Parathyroid adenoma (tissue), 2 donors: ENCODE results near the gene TMEM30A.

Source experiments
- H2AFZ ChIP-seq: fragments of 300-600 bp; sonication (generic); one replicate; pipeline ENCODE4 v1.7.0; 2017; ENCODE audit warnings: antibody characterized with exemption, mild to moderate bottlenecking
- H3K27ac ChIP-seq: fragments of 300-600 bp; sonication (generic); one replicate; pipeline ENCODE4 v1.7.0; 2017
- H3K27me3 ChIP-seq: fragments of 300-600 bp; sonication (generic); one replicate; pipeline ENCODE4 v1.7.0; 2017; ENCODE audit warnings: low read length; ENCODE audit not compliant: control insufficient read depth, insufficient read depth
- H3K36me3 ChIP-seq: fragments of 300-600 bp; sonication (generic); one replicate; pipeline ENCODE4 v1.7.0; 2017; ENCODE audit warnings: low read length; ENCODE audit not compliant: control insufficient read depth, insufficient read depth
- H3K4me1 ChIP-seq: fragments of 300-600 bp; sonication (generic); one replicate; pipeline ENCODE4 v1.7.0; 2017; ENCODE audit warnings: control low read depth
- H3K4me2 ChIP-seq: fragments of 300-600 bp; sonication (generic); one replicate; pipeline ENCODE4 v1.7.0; 2017; ENCODE audit warnings: low read length
- H3K4me3 ChIP-seq: fragments of 300-600 bp; sonication (generic); one replicate; pipeline ENCODE4 v1.7.0; 2017; ENCODE audit warnings: low read depth, low read length
- H3K79me2 ChIP-seq: fragments of 300-600 bp; sonication (generic); one replicate; pipeline ENCODE4 v1.7.0; 2017; ENCODE audit warnings: control low read depth
- H3K9ac ChIP-seq: fragments of 300-600 bp; sonication (generic); one replicate; pipeline ENCODE4 v1.7.0; 2017; ENCODE audit warnings: mild to moderate bottlenecking
- H3K9me3 ChIP-seq: fragments of 300-600 bp; sonication (generic); one replicate; pipeline ENCODE4 v1.7.0; 2017; ENCODE audit warnings: low read length; ENCODE audit not compliant: control insufficient read depth
- CTCF ChIP-seq: fragments of 300-600 bp; sonication (generic); IDR thresholded peaks from one replicate; pipeline ENCODE4 v1.7.0; 2017; ENCODE audit warnings: antibody characterized with exemption, mild to moderate bottlenecking
- donor health status: primary hyperparathyroidism.

The TMEM30A gene

GRCh38 chr6:75308250-75308988 is 23.8 kb upstream of the TMEM30A start:
- Histone ChIP-seq H3K4me3 (no peak overlapping the region), H3K27ac (no peak overlapping the region), H3K4me2 (no peak overlapping the region), H3K36me3 (no peaks in the 10 kb centered on the region), H2AFZ (no peak overlapping the region), H3K79me2 (no peaks in the 10 kb centered on the region), H3K9me3 (no peaks in the 10 kb centered on the region), H3K27me3 (no peaks in the 10 kb centered on the region), H3K4me1 (no peaks in the 10 kb centered on the region), H3K9ac (no peak overlapping the region)
- TF ChIP-seq CTCF, result no peak

- H2AFZ ChIP-seq, result no peak overlapping the region
- no peak overlapping the region for H3K27ac ChIP-seq
- no peaks in the 10 kb centered on the region for H3K27me3 ChIP-seq
- no peaks in the 10 kb centered on the region for H3K9me3 ChIP-seq
- no peaks in the 10 kb centered on the region for H3K4me1 ChIP-seq
- no peak overlapping the region for H3K4me2 ChIP-seq
- H3K36me3 ChIP-seq, result no peaks in the 10 kb centered on the region
- H3K9ac ChIP-seq, result no peak overlapping the region
- H3K4me3 ChIP-seq, result no peak overlapping the region
- H3K79me2 ChIP-seq, result no peaks in the 10 kb centered on the region
- TF ChIP-seq CTCF, result no peak
Observed at GRCh38 chr6:75307364-75308004, 22.9 kb upstream of the TMEM30A start.

GRCh38 chr6:75306064-75306463 is 21.5 kb upstream of the TMEM30A start:
- no peak for TF ChIP-seq CTCF
- H3K27me3 ChIP-seq, result no peaks in the 10 kb centered on the region
- no peak overlapping the region for H3K27ac ChIP-seq

DNA sequence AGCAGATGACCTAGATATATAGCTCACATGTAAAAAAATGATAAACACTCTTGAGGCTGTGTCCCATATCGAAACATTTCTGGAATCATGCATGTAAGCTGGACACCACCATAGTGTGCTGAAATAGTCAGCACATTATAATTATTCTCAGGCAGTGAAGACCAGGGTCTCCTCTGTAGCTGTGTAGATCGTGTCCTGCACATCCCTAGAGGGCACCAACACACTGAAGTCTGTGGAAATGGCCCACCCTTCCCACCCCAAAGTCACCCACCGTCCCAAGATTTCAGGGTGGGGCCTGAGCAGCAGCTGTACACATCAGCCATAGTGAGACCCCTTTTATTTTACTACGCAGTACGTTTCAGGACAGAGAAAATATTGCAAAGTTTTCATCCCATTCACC is 21.0 kb upstream of the TMEM30A start:
- Histone ChIP-seq H3K4me3 (no peak overlapping the region), H2AFZ (no peak overlapping the region), H3K27me3 (no peaks in the 10 kb centered on the region), H3K4me1 (no peaks in the 10 kb centered on the region), H3K36me3 (no peaks in the 10 kb centered on the region), H3K9ac (no peak overlapping the region), H3K9me3 (no peaks in the 10 kb centered on the region), H3K27ac (no peak overlapping the region), H3K4me2 (no peak overlapping the region), H3K79me2 (no peaks in the 10 kb centered on the region)
- no peak for TF ChIP-seq CTCF

More at GRCh38 chr6:75306064-75306463, 21.5 kb upstream of the TMEM30A start:
- no peaks in the 10 kb centered on the region for H3K4me1 ChIP-seq
- no peak overlapping the region for H3K4me3 ChIP-seq
- H3K9me3 ChIP-seq, result no peaks in the 10 kb centered on the region
- H2AFZ ChIP-seq, result no peak overlapping the region
- H3K9ac ChIP-seq, result no peak overlapping the region
- H3K79me2 ChIP-seq, result no peaks in the 10 kb centered on the region
- H3K4me2 ChIP-seq, result no peak overlapping the region
- H3K36me3 ChIP-seq, result no peaks in the 10 kb centered on the region
